Fibroblast of pulmonary artery (primary cell): ENCODE results near the gene GJC2.
A peak's percentile ranks its signal among the peaks of the same experiment; 100 is the strongest.
"Not testable (repeated sequence)": the region's sequence is repeated elsewhere in the genome, so short reads cannot be mapped to it uniquely, and the experiment has no call there.

Experiments used
- DNase-seq: peaks from one replicate; pipeline ENCODE4 v3.0.0-alpha.2; 2010; ENCODE audit warnings: low read depth
- H3K4me3 ChIP-seq: replicated peaks from 2 replicates; pipeline ENCODE4 v1.5.1; 2011; ENCODE audit warnings: low read depth, mild to moderate bottlenecking, control low read depth, low read length, moderate library complexity
- TF ChIP-seq, protein P1 (sequence below): IDR thresholded peaks from 2 replicates; pipeline ENCODE4 v1.5.1; 2011; ENCODE audit warnings: mild to moderate bottlenecking, control low read depth, low read length, inconsistent platforms; ENCODE audit errors: missing control alignments

GJC2 gene

DNA sequence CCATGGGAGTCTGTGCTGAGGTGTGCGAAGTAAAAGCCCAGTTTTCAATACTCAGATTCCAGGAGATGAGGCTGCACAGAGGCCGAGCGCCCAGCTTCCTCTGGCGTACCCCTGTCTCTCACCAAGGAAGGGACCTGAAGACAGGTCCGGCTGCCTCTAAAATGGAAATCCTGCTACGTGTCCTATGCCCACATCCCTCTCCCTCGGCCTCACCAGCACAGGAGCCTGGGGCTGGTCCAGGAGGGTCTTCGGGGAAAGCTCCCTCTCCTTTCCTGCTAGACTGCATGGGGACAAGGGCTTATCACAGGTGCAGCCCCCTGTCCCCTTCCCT, 41.0 kb upstream of the GJC2 start:
- TF ChIP-seq, protein P1, sequence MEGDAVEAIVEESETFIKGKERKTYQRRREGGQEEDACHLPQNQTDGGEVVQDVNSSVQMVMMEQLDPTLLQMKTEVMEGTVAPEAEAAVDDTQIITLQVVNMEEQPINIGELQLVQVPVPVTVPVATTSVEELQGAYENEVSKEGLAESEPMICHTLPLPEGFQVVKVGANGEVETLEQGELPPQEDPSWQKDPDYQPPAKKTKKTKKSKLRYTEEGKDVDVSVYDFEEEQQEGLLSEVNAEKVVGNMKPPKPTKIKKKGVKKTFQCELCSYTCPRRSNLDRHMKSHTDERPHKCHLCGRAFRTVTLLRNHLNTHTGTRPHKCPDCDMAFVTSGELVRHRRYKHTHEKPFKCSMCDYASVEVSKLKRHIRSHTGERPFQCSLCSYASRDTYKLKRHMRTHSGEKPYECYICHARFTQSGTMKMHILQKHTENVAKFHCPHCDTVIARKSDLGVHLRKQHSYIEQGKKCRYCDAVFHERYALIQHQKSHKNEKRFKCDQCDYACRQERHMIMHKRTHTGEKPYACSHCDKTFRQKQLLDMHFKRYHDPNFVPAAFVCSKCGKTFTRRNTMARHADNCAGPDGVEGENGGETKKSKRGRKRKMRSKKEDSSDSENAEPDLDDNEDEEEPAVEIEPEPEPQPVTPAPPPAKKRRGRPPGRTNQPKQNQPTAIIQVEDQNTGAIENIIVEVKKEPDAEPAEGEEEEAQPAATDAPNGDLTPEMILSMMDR, result no peak
- DNase-seq, result no peak
- peak overlapping the region; percentile 95 for H3K4me3 ChIP-seq

DNA sequence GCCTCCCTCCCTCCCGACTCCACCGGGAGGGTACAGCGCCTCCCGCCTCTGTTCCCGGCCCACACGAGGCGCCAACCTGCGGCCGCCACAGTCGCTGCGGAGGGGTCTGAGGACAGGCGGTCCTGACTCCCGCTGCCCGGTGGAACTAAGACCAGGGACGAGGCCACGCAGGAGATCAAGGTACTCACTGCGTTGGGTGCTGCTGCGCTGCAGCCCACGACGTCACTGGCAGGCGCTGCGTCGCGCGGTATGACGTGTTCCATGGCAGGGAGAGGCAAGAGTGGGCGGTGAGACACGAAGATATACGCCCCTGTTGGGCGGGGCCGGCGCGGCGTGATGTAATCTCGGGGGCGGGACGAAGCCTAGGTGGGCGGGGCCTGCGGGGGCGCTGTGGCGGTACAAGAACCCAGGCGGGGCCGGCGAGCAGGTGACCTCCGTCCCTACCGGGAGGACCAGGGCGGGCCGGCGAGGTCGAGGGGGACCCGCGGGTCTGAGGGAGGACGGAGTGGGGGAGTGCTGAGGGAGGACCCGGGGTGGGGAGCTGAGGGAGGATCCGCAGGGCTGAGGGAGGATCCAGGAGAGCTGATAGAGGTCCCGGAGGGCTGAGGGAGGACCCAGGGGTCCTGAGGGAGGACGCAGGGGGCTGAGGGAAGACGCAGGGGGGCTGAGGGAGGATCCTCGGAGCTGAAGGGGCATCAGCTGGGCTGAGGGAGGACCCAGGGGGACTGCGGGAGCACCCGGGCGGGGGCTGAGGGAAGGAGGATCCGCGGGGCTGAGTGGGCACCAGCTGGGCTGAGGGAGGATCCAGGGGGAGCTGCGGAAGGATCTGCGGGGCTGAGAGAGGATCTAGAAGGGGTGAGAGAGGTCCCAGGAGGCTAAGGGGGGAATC, 40.4 kb upstream of the GJC2 start, which contains the start of gene MRPL55:
TSS of gene MRPL55 (minus strand) at position 227 of the 889 bp plus-strand sequence. CDS start 1,039 bp downstream, outside the sequence.
- peak; percentile 97 for DNase-seq
- TF ChIP-seq, protein P1, result no peak
- peak within 1 kb of the TSS; percentile 95 for H3K4me3 ChIP-seq

DNA sequence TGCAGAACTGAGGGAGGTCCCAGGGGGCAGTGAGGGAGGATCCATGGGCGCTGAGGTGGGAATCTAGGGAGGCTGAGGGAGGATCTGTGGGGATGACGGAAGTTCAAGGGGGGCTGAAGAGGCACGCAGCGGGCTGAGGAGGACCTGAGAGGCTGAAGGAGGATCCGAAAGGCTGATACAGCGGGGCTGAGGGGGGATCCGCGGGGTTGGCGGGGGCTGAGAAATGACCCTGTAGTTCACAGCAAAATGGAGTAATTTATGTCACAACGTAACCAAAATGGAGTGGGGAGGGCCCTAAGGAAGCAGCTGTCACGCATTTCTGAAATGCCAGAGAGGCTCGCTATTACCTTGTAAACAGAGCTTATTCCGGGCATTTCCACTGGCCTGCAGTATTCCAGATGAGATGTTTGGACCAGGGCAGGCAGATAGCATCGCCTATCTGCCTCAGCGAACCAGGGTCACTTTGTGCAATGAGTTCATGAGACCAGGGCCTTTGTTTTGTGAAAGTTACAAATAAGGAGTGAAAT, 39.7 kb upstream of the GJC2 start:
- peak overlapping the region; percentile 95 for H3K4me3 ChIP-seq
- DNase-seq, result peak; percentile 55
- TF ChIP-seq, protein P1, result no peak

DNA sequence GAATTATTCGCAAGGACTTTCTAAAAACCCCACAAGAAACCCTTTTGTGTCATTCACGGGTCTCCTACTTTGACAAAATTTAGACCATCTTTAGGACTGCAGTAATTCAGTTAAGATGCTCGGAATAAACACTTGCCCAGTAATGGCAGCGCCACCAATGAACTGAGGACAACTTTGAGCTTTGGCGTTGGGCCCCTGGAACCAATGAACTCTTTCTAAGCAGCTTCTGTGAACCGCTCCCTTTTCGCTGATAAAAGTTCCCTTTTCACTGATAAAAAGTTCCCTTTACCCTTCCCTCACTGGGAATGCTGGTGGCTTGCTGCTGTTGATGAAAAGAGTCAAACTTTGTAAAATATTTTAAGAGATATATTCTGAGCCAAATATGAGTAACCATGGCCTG, 39.2 kb upstream of the GJC2 start:
- no peak for DNase-seq
- peak overlapping the region; percentile 95 for H3K4me3 ChIP-seq
- TF ChIP-seq, protein P1, result no peak

DNA sequence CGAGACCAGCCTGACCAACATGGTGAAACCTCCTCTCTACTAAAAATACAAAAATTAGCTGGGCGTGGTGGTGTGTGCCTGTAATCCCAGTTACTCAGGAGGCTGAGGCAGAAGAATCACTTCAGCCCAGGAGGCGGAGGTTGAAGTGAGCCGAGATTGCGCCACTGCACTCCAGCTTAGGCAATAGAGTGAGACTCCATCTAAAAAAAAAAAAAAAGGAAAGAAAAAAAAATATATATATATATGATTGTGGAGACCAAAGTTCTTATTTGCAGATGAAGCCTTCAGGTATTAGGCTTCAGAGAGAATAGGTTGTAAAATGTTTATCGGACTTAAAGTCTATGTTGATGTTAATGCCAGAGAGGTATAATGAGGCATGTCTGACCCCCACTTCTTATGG, 38.4 kb upstream of the GJC2 start:
- not testable (repeated sequence) for DNase-seq, H3K4me3 ChIP-seq

DNA sequence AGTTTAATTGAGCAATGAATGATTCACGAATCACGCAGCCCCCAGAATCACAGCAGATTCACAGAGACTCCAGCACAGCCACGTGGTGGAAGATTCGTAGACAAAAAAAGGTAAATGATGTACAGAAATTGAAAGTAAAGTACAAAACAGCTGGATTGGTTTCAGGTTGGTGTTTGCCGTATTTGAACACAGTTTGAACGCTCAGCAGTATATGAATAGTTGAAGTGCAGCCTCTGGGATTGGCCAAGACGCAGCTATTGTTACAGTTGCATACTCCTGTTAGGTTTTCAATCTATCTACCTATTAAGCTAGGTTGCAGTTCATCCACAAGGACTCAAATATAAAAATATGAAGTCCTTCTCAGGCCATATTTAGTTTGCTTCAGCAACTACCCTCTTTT, 37.6 kb upstream of the GJC2 start:
- TF ChIP-seq, protein P1, result no peak
- no peak for DNase-seq
- H3K4me3 ChIP-seq, result no peak overlapping the region

DNA sequence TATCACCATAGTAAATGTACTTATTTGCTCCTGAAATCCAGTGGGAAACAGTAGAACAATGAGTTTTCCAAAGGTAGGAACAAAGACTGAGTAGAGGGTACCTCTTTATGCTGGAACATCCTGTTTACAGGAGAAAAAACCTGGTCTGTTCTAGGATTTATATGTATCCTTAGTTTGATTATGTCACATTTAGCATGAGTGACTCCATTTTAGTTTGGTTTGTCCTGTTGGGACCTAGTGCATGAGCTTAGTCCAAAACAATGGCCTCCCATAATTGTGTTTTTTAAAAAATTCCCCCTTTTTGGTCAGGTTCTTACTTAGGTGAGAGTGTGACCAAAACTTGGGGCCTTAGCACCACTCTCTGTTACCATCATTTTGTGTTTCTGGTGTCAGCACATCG, 37.1 kb upstream of the GJC2 start:
- TF ChIP-seq, protein P1, result no peak
- DNase-seq, result no peak

More for the DNA sequence above, 37.1 kb upstream of the GJC2 start:
- no peak overlapping the region for H3K4me3 ChIP-seq
